Lung (tissue), 12 donors: ENCODE measurements around the gene AP3S2. TPM values are rescaled to one million over a fixed set of nuclear protein-coding genes. Genes with fewer than 3 reads are reported as not detected.

ENCODE experiments used
- ATAC-seq: fragments of 200-7000 bp; cut with Tn5 transposase; one replicate; pipeline ENCODE4 v1.9.1; 2020; ENCODE audit warnings: moderate number of reproducible peaks; ENCODE audit not compliant: insufficient read depth, low FRiP score
- DNase-seq, 3 donors: peaks; one replicate each; pipeline ENCODE4 v3.0.0-alpha.2; 2013 to 2017
- H3K27ac ChIP-seq, 2 donors: one replicate each; pipeline ENCODE4 v1.5.1; 2013; ENCODE audit warnings: mild to moderate bottlenecking in 2 of 2, moderate library complexity in 2 of 2, control low read depth in 1 of 2, inconsistent platforms in 1 of 2, low read depth in 1 of 2, low read length in 1 of 2
- H3K27me3 ChIP-seq, 3 donors: one replicate each; pipeline ENCODE4 v1.5.1; 2013; ENCODE audit warnings: low read length in 2 of 3; ENCODE audit not compliant: control insufficient read depth in 3 of 3, insufficient read depth in 3 of 3
- H3K36me3 ChIP-seq, 4 donors: one replicate each; pipeline ENCODE4 v1.5.1; 2013; ENCODE audit warnings: low read length in 4 of 4, mild to moderate bottlenecking in 1 of 4, moderate library complexity in 1 of 4; ENCODE audit not compliant: control insufficient read depth in 4 of 4, insufficient read depth in 4 of 4
- H3K4me1 ChIP-seq, 5 donors: one replicate each; pipeline ENCODE4 v1.5.1; 2013; ENCODE audit warnings: low read length in 5 of 5, mild to moderate bottlenecking in 2 of 5, moderate library complexity in 1 of 5; ENCODE audit not compliant: control insufficient read depth in 5 of 5, insufficient read depth in 5 of 5
- H3K4me3 ChIP-seq: one replicate; pipeline ENCODE4 v1.5.1; 2013; ENCODE audit warnings: mild to moderate bottlenecking, control low read depth, moderate library complexity
- H3K9ac ChIP-seq, 2 donors: one replicate each; pipeline ENCODE4 v1.5.1; 2013; ENCODE audit warnings: low read length in 2 of 2, control low read depth in 1 of 2; ENCODE audit not compliant: insufficient read depth in 1 of 2
- H3K9me3 ChIP-seq, 4 donors: one replicate each; pipeline ENCODE4 v1.5.1; 2013; ENCODE audit warnings: low read length in 3 of 4, mild to moderate bottlenecking in 1 of 4, moderate library complexity in 1 of 4; ENCODE audit not compliant: control insufficient read depth in 4 of 4, insufficient read depth in 3 of 4
- WGBS, 2 donors: extraction: QIAGEN DNeasy Blood & Tissue Kit; methylation state at CpG; one replicate each; pipeline ENCODE4 v1.1.7; 2013; 5-methylcytosine and 5-hydroxymethylcytosine counted together
- polyA plus RNA-seq, 2 donors: library from polyadenylated mRNA; stranded (reverse); fragments of 200-250 nt; gene quantifications; one replicate each; pipeline ENCODE4 v1.2.1, GENCODE V29; 2013
- total RNA-seq, 2 donors: library from RNA; depleted of rRNA in 1 of 2; stranded (reverse); fragments of >200 nt in 1 of 2; gene quantifications; one replicate each; pipeline ENCODE4 v1.2.1, GENCODE V29; 2014 to 2021
- TF ChIP-seq, protein P1 (sequence below): IDR thresholded peaks from 2 replicates; pipeline ENCODE4 v1.5.1; 2012; ENCODE audit warnings: mild to moderate bottlenecking; ENCODE audit errors: control extremely low read depth, extremely low read depth
- donor health status: control.
- donor health status: control.
- donor health status: Bipolar disorder and iron deficiency.
- donor health status: healthy.
- donor health status: DM: yes; HTN: yes; CAD: no.

Gene AP3S2
- total and polyA plus RNA-seq, 4 donors, result 9.9 to 31.8 (median 25.9) TPM

DNA sequence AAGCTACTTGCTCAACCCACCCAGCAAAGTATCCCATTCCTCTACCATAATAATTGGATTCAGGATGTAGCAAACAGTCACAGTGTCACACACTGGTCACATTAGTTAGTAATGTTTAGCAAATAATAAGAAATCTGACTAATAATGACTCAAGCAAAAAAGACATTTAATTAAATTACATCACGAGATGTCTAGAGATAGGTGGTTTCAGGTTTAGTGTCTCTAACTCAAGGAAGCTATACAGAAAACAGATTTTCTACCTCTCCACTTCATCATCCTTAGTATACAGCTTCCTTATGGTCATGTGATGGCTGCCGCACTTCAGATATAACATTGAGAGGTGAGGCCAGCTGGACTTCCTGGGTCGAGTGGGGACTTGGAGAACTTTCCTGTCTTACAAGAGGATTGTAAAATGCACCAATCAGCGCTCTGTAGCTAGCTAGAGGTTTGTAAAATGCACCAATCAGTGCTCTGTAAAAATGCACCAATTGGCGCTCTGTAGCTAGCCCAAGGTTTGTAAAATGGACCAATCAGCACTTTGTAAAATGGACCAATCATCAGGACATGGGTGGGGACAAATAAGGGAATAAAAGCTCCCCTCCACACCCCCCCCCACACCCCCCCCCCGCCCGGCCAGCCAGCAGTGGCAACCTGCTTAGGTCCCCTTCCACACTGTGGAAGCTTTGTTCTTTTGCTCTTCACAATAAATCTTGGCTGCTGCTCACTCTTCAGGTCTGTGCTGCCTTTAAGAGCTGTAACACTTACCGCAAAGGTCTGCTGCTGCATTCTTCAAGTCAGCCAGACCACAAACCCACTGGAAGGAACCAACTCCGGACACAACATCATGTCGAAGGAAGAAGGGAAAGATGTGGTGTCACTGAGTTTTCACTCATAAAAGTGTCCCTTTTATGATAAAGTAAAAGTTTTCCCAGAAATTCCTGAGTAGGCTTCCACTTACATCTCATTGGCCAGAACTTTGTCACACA, 43.9 kb upstream of the AP3S2 start:
- WGBS, 2 donors, result 58 to 70% methylated on average over 10 of the region's 10 CpGs
- Histone ChIP-seq H3K9ac (no peak overlapping the region), H3K27ac (no peak overlapping the region), H3K36me3 (no peaks in the 10 kb centered on the region), H3K27me3 (no peaks in the 10 kb centered on the region), H3K4me3 (no peak overlapping the region), H3K9me3 (no peaks in the 10 kb centered on the region), H3K4me1 (no peaks in the 10 kb centered on the region)
- TF ChIP-seq, protein P1, sequence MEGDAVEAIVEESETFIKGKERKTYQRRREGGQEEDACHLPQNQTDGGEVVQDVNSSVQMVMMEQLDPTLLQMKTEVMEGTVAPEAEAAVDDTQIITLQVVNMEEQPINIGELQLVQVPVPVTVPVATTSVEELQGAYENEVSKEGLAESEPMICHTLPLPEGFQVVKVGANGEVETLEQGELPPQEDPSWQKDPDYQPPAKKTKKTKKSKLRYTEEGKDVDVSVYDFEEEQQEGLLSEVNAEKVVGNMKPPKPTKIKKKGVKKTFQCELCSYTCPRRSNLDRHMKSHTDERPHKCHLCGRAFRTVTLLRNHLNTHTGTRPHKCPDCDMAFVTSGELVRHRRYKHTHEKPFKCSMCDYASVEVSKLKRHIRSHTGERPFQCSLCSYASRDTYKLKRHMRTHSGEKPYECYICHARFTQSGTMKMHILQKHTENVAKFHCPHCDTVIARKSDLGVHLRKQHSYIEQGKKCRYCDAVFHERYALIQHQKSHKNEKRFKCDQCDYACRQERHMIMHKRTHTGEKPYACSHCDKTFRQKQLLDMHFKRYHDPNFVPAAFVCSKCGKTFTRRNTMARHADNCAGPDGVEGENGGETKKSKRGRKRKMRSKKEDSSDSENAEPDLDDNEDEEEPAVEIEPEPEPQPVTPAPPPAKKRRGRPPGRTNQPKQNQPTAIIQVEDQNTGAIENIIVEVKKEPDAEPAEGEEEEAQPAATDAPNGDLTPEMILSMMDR, result no peak
- no peak for DNase-seq
- ATAC-seq, result no peak

GRCh38 chr15:89936786-89937265, 43.0 kb upstream of the AP3S2 start:
- no peak for ATAC-seq
- WGBS, 2 donors, result 78 to 84% methylated on average over 14 of the region's 14 CpGs
- DNase-seq, result no peak
- H3K27ac ChIP-seq, result no peak overlapping the region
- H3K4me3 ChIP-seq, result no peak overlapping the region
- TF ChIP-seq, protein P1, result no peak
- H3K9ac ChIP-seq, result no peak overlapping the region
- H3K4me1 ChIP-seq, result no peaks in the 10 kb centered on the region
- no peaks in the 10 kb centered on the region for H3K27me3 ChIP-seq
- H3K36me3 ChIP-seq, result no peaks in the 10 kb centered on the region
- H3K9me3 ChIP-seq, result no peaks in the 10 kb centered on the region

DNA sequence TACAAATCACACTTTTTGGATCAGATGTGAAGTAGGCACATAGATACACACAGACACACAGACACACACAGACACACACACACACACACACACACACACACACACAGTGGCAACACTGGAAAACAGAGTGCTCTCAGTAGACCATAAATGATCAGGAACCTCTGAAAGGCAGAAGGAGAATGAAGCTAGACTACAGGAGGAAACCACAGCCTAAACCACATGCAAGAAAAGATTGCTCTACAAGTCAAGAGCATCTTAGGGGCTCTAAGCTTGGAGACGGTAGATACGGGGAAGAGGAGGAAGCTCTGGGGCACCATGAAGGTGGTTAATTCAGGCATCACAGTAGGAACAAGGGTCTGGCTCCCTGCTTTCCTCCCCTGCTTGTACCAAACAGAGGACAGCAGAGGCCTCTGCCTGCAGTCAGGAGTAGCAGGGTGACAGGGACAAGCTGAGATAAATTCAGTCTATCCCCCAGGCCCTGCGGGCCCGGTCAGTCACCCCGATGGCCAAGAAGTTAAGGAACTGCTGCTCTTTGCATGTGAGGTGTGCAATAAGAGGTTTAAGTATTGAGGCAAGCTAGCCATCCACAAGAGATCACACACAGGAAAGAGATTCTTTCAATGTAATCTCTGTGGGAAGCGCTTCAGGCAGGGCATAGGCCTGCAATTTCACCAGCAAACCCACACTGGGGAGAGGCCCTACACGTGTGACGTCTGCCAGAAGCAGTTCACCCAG, 42.4 kb upstream of the AP3S2 start:
- Histone ChIP-seq H3K27me3 (no peaks in the 10 kb centered on the region), H3K4me1 (no peaks in the 10 kb centered on the region), H3K9me3 (no peaks in the 10 kb centered on the region), H3K4me3 (no peak overlapping the region), H3K27ac (no peak overlapping the region), H3K9ac (no peak overlapping the region), H3K36me3 (no peaks in the 10 kb centered on the region)
- TF ChIP-seq, protein P1, result no peak
- no peak for DNase-seq
- ATAC-seq, result no peak
- 37 to 76% methylated on average over 8 of the region's 8 CpGs for WGBS, 2 donors
